SK-N-SH (cell line): ENCODE measurements around the gene CLEC20A. TPM values are rescaled to one million over a fixed set of nuclear protein-coding genes. Genes with fewer than 3 reads are reported as not detected.

Source experiments
- CTCF ChIA-PET: fragments of 300-600, 350-600 bp; formaldehyde crosslinking; extraction: SDS; loops from one replicate; lab custom pipeline; 2021; lab: Yijun Ruan, JAX
- POLR2A ChIA-PET: fragments of 350-600 bp; sonication (Branson Sonifier 250); formaldehyde crosslinking; extraction: SDS; loops from one replicate; lab custom pipeline; 2020; ENCODE audit warnings: antibody characterized with exemption, inconsistent platforms; lab: Yijun Ruan, JAX
- DNase-seq: peaks from one replicate; pipeline ENCODE4 v3.0.0; 2012
- H2AFZ ChIP-seq: fragments of 200-600 bp; sonication (generic); 2 replicates; pipeline ENCODE4 v1.8.1; 2016; ENCODE audit warnings: antibody characterized with exemption, mild to moderate bottlenecking, low read depth
- H3F3A ChIP-seq: fragments of 200-600 bp; sonication (generic); replicated peaks from 2 replicates; pipeline ENCODE3; 2016; ENCODE audit warnings: antibody characterized with exemption, mild to moderate bottlenecking; ENCODE audit not compliant: insufficient read depth
- H3K27ac ChIP-seq, 2 experiments: fragments of 200-500 bp in 1 of 2; fragments of 200-600 bp in 1 of 2; sonication (Bioruptor generic) in 1 of 2; sonication (generic), shearing (Covaris generic) in 1 of 2; 2 replicates each; pipeline versions ENCODE4 v1.5.1 to v1.6.1; 2014 to 2016; ENCODE audit warnings: low read depth in 2 of 2, inconsistent platforms in 1 of 2, low read length in 1 of 2, mild to moderate bottlenecking in 1 of 2, mixed read lengths in 1 of 2
- H3K27me3 ChIP-seq: fragments of 200-600 bp; sonication (generic), shearing (Covaris generic); 2 replicates; pipeline ENCODE4 v1.6.1; 2016; ENCODE audit warnings: mixed run types; ENCODE audit not compliant: insufficient read depth
- H3K36me3 ChIP-seq, 2 experiments: fragments of 200-500 bp in 1 of 2; fragments of 200-600 bp in 1 of 2; sonication (Bioruptor generic) in 1 of 2; sonication (generic) in 1 of 2; replicated peaks in 1 of 2; 2 replicates each; pipeline versions ENCODE3 to v1.5.1; 2014 to 2016; ENCODE audit warnings: low read length in 1 of 2, mild to moderate bottlenecking in 1 of 2; ENCODE audit not compliant: insufficient read depth in 2 of 2, control insufficient read depth in 1 of 2
- H3K4me1 ChIP-seq, 2 experiments: fragments of 200-500 bp in 1 of 2; fragments of 200-600 bp in 1 of 2; sonication (Bioruptor generic) in 1 of 2; sonication (generic), shearing (Covaris generic) in 1 of 2; 2 replicates each; pipeline versions ENCODE4 v1.5.1 to v1.6.1; 2014 to 2016; ENCODE audit warnings: low read depth in 1 of 2, low read length in 1 of 2, mixed run types in 1 of 2; ENCODE audit not compliant: insufficient read depth in 2 of 2, control insufficient read depth in 1 of 2
- H3K4me2 ChIP-seq: fragments of 200-600 bp; sonication (generic), shearing (Covaris generic); 2 replicates; pipeline ENCODE4 v1.6.1; 2017; ENCODE audit warnings: mixed run types
- H3K4me3 ChIP-seq, 2 experiments: fragments of 200-500 bp in 1 of 2; fragments of 200-600 bp in 1 of 2; sonication (Bioruptor generic) in 1 of 2; sonication (generic), shearing (Covaris generic) in 1 of 2; 2 replicates each; pipeline versions ENCODE4 v1.5.1 to v1.8.1; 2014 to 2016; ENCODE audit warnings: low read depth in 2 of 2, inconsistent platforms in 1 of 2, low read length in 1 of 2, mild to moderate bottlenecking in 1 of 2, mixed read lengths in 1 of 2, moderate library complexity in 1 of 2
- H3K79me2 ChIP-seq: fragments of 200-600 bp; sonication (generic); 2 replicates; pipeline ENCODE4 v1.8.1; 2017; ENCODE audit warnings: mild to moderate bottlenecking; ENCODE audit not compliant: insufficient read depth
- H3K9ac ChIP-seq: fragments of 200-600 bp; sonication (generic); 2 replicates; pipeline ENCODE4 v1.6.1; 2017; ENCODE audit warnings: mixed run types
- H3K9me2 ChIP-seq: fragments of 200-600 bp; sonication (generic); 2 replicates; pipeline ENCODE4 v1.6.1; 2017; ENCODE audit warnings: mixed run types
- H3K9me3 ChIP-seq: fragments of 200-600 bp; sonication (generic); 2 replicates; pipeline ENCODE4 v1.6.1; 2017; ENCODE audit warnings: mixed run types, mild to moderate bottlenecking, moderate library complexity
- H4K20me1 ChIP-seq: fragments of 200-600 bp; sonication (generic); 2 replicates; pipeline ENCODE4 v1.6.1; 2017; ENCODE audit warnings: mild to moderate bottlenecking, mixed run types; ENCODE audit not compliant: insufficient read depth
- CTCF ChIP-seq: fragments of 200-600 bp; sonication (generic); IDR thresholded peaks from 2 replicates; pipeline ENCODE4 v1.6.1; 2017; ENCODE audit warnings: antibody characterized with exemption, mild to moderate bottlenecking, moderate library complexity
- EZH2phosphoT487 ChIP-seq: fragments of 200-600 bp; sonication (generic); IDR thresholded peaks from 2 replicates; pipeline ENCODE4 v1.6.1; 2017; ENCODE audit warnings: low read depth, mixed run types, mild to moderate bottlenecking, antibody characterized with exemption, moderate library complexity, borderline replicate concordance
- GABPA ChIP-seq: IDR thresholded peaks from 2 replicates; pipeline ENCODE4 v1.4.0; 2012; ENCODE audit warnings: low read depth, mild to moderate bottlenecking
- GATA2 ChIP-seq: sonication (generic); formaldehyde crosslinking; IDR thresholded peaks from 2 replicates; pipeline ENCODE4 v1.5.0; 2020; ENCODE audit warnings: mild to moderate bottlenecking, missing genetic modification reagents
- MEF2A ChIP-seq: IDR thresholded peaks from 2 replicates; pipeline ENCODE4 v1.4.0; 2012; ENCODE audit warnings: low read depth, borderline replicate concordance
- MXI1 ChIP-seq: IDR thresholded peaks from 2 replicates; pipeline ENCODE4 v1.6.1; 2012; ENCODE audit warnings: mild to moderate bottlenecking, low read depth, low read length, improper control_type of control experiment
- NRF1 ChIP-seq: IDR thresholded peaks from 2 replicates; pipeline ENCODE4 v1.6.1; 2012; ENCODE audit warnings: low read depth, mild to moderate bottlenecking, low read length
- POLR2AphosphoS5 ChIP-seq: IDR thresholded peaks from 2 replicates; pipeline ENCODE4 v1.6.1; 2012; ENCODE audit warnings: low read depth, low read length
- RAD21 ChIP-seq: IDR thresholded peaks from 2 replicates; pipeline ENCODE4 v1.6.1; 2012; ENCODE audit warnings: mild to moderate bottlenecking, low read length
- SMC3 ChIP-seq: IDR thresholded peaks from 2 replicates; pipeline ENCODE4 v1.6.1; 2012; ENCODE audit warnings: low read depth, low read length, improper control_type of control experiment
- TEAD4 ChIP-seq: IDR thresholded peaks from 2 replicates; pipeline ENCODE4 v1.4.0; 2012; ENCODE audit warnings: mild to moderate bottlenecking, borderline replicate concordance; ENCODE audit not compliant: insufficient read depth
- YY1 ChIP-seq: IDR thresholded peaks from 2 replicates; pipeline ENCODE4 v1.4.0; 2012; ENCODE audit warnings: low read depth, mild to moderate bottlenecking
- ZBTB33 ChIP-seq: IDR thresholded peaks from 2 replicates; pipeline ENCODE4 v1.4.0; 2012; ENCODE audit warnings: low read depth, borderline replicate concordance
- WGBS: methylation state at CpG from one replicate; pipeline ENCODE4 v1.1.6; 2017; ENCODE audit warnings: low lambda C conversion rate; 5-methylcytosine and 5-hydroxymethylcytosine counted together
- polyA plus RNA-seq, 3 experiments: library from polyadenylated mRNA; depleted of rRNA; stranded (reverse); fragments of >200 nt; gene quantifications; 2 replicates each; pipeline ENCODE4 v1.2.3, GENCODE V29; 2012

CLEC20A gene
- polyA plus RNA-seq, 1 of the 3 experiments (the other 2 are of a cell fraction): not detected

GRCh38 chr1:178494569-178494971, 2.2 kb downstream of the CLEC20A start:
- Histone ChIP-seq H3K27ac (no peak overlapping the region), H3K4me3 (no peak overlapping the region)
- TF ChIP-seq TEAD4: no peak
- TF ChIP-seq YY1: no peak
- no peak for TF ChIP-seq RAD21
- no peak for TF ChIP-seq POLR2AphosphoS5
- no peak for TF ChIP-seq SMC3
- TF ChIP-seq ZBTB33: no peak
- TF ChIP-seq, all 33 proteins: peak for 0
- Histone ChIP-seq H3K9me3 (no peaks in the 10 kb centered on the region), H4K20me1 (no peaks in the 10 kb centered on the region), H3K4me1 (peaks cover 0 to 4% of the 10 kb centered on the region in 2 experiments; a peak in 1 of 4 replicates), H3K4me2 (no peak overlapping the region), H3K9ac (no peak overlapping the region), H2AFZ (no peak overlapping the region), H3K9me2 (no peaks in the 10 kb centered on the region), H3F3A (no peaks in the 10 kb centered on the region), H3K36me3 (no peaks in the 10 kb centered on the region), H3K27me3 (no peaks in the 10 kb centered on the region), H3K79me2 (no peaks in the 10 kb centered on the region)
- POLR2A ChIA-PET: no interaction called here
- CTCF ChIA-PET: interaction anchor here (0.6 to 1.4 kb wide), 3 partner anchors 9 to 184 kb away, joined by 3 to 5 read pairs (median 4); no protein-coding TSS in a partner anchor
- no peak for DNase-seq
- 90% methylated on average over 13 of the region's 13 CpGs for WGBS

- 72% methylated on average over 9 of the region's 16 CpGs for WGBS
- CTCF ChIA-PET: interaction anchor here (1.6 kb wide), 1 partner anchor 16 kb away, joined by 5 read pairs; no protein-coding TSS in a partner anchor
- DNase-seq: no peak
These were observed 3.4 kb downstream of the CLEC20A start for GRCh38 chr1:178493301-178493741.

More at GRCh38 chr1:178493301-178493741, 3.4 kb downstream of the CLEC20A start:
- no peak overlapping the region for H2AFZ ChIP-seq
- H3F3A ChIP-seq: no peaks in the 10 kb centered on the region
- H4K20me1 ChIP-seq: no peaks in the 10 kb centered on the region
- H3K27me3 ChIP-seq: no peaks in the 10 kb centered on the region
- H3K9me2 ChIP-seq: no peaks in the 10 kb centered on the region
- peaks cover 0 to 4% of the 10 kb centered on the region in 2 experiments; a peak in 1 of 4 replicates for H3K4me1 ChIP-seq
- no peaks in the 10 kb centered on the region for H3K79me2 ChIP-seq
- H3K9me3 ChIP-seq: no peaks in the 10 kb centered on the region
- no peak overlapping the region for H3K9ac ChIP-seq
- H3K4me2 ChIP-seq: no peak overlapping the region
- no peak overlapping the region for H3K4me3 ChIP-seq
- POLR2A ChIA-PET: no interaction called here
- no peak overlapping the region for H3K27ac ChIP-seq
- H3K36me3 ChIP-seq: no peaks in the 10 kb centered on the region
- TF ChIP-seq CTCF (no peak), EZH2phosphoT487 (no peak), GATA2 (CRISPR knock-in tag) (no peak), GABPA (no peak), MXI1 (no peak), TEAD4 (no peak), NRF1 (no peak), MEF2A (no peak)
